Subcutaneous abdominal adipose tissue (tissue), 5 donors: Measurements from ENCODE around the gene NT5DC3.

Experiments
- H3K27ac ChIP-seq: one replicate; pipeline ENCODE4 v1.7.0; 2013; ENCODE audit warnings: low read depth, mild to moderate bottlenecking, inconsistent platforms, low read length, moderate library complexity
- H3K27me3 ChIP-seq, 5 donors: one replicate each; pipeline ENCODE4 v1.7.0; 2013; ENCODE audit warnings: low read length in 5 of 5, inconsistent platforms in 1 of 5; ENCODE audit not compliant: control insufficient read depth in 5 of 5, insufficient read depth in 4 of 5
- H3K36me3 ChIP-seq, 5 donors: one replicate each; pipeline ENCODE4 v1.7.0; 2013; ENCODE audit warnings: low read length in 5 of 5; ENCODE audit not compliant: control insufficient read depth in 5 of 5, insufficient read depth in 5 of 5
- H3K4me1 ChIP-seq, 5 donors: one replicate each; pipeline ENCODE4 v1.7.0; 2013; ENCODE audit warnings: low read length in 5 of 5, mild to moderate bottlenecking in 3 of 5, moderate library complexity in 1 of 5; ENCODE audit not compliant: control insufficient read depth in 5 of 5, insufficient read depth in 5 of 5
- H3K4me3 ChIP-seq, 5 donors: one replicate each; pipeline ENCODE4 v1.7.0; 2013; ENCODE audit warnings: low read length in 5 of 5, low read depth in 1 of 5
- H3K9ac ChIP-seq, 5 donors: one replicate each; pipeline ENCODE4 v1.7.0; 2013; ENCODE audit warnings: low read length in 5 of 5, mild to moderate bottlenecking in 4 of 5, moderate library complexity in 3 of 5
- H3K9me3 ChIP-seq, 5 donors: one replicate each; pipeline ENCODE4 v1.7.0; 2013; ENCODE audit warnings: low read length in 5 of 5; ENCODE audit not compliant: control insufficient read depth in 5 of 5
- donor health status: healthy.
- donor health status: healthy.
- donor health status: healthy.
- donor health status: healthy.
- donor health status: healthy.

The NT5DC3 gene

GRCh38 chr12:103855896-103856657, 15.0 kb upstream of the NT5DC3 start:
- H3K27ac ChIP-seq = no peak overlapping the region
- peaks cover 0 to 3% (median 0%) of the 10 kb centered on the region in 5 donors for H3K4me1 ChIP-seq
- H3K9me3 ChIP-seq = no peaks in the 10 kb centered on the region
- no peak overlapping the region for H3K9ac ChIP-seq
- H3K27me3 ChIP-seq = no peaks in the 10 kb centered on the region
- no peak overlapping the region for H3K4me3 ChIP-seq
- H3K36me3 ChIP-seq = no peaks in the 10 kb centered on the region

DNA sequence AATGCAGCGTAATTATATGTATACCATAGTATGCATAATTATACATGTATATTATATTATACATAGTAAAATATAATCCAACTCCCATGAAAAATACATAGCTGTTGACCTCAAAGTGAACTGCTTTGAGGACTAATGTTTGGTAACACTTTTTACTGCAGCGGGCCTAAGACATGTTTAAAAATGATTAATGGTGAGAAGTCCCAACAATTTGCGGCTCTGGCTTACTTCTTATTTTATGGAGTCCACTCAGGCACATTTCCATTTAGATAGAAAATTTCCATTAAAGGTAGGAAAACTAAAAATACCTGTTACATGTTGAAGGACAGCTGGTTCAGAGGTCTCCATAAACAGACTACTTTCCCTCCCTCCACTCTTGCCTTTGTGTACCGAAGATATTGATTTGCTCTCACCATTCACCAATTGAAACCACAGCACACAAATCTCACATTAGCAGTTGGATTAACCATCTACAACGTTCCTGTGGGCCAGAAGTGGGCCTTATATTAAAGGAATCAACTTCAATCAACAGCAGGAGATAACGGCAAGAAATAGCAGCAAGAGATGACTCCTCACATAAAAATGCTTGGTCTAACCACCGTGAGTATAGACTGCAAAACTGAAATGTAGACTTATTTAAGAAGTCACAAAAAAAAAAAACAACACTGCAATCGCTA, 14.1 kb upstream of the NT5DC3 start:
- H3K4me3 ChIP-seq = no peak overlapping the region
- H3K4me1 ChIP-seq = peaks cover 0 to 3% (median 0%) of the 10 kb centered on the region in 5 donors
- H3K9me3 ChIP-seq = no peaks in the 10 kb centered on the region
- no peaks in the 10 kb centered on the region for H3K36me3 ChIP-seq
- H3K9ac ChIP-seq = no peak overlapping the region
- no peak overlapping the region for H3K27ac ChIP-seq
- H3K27me3 ChIP-seq = no peaks in the 10 kb centered on the region

DNA sequence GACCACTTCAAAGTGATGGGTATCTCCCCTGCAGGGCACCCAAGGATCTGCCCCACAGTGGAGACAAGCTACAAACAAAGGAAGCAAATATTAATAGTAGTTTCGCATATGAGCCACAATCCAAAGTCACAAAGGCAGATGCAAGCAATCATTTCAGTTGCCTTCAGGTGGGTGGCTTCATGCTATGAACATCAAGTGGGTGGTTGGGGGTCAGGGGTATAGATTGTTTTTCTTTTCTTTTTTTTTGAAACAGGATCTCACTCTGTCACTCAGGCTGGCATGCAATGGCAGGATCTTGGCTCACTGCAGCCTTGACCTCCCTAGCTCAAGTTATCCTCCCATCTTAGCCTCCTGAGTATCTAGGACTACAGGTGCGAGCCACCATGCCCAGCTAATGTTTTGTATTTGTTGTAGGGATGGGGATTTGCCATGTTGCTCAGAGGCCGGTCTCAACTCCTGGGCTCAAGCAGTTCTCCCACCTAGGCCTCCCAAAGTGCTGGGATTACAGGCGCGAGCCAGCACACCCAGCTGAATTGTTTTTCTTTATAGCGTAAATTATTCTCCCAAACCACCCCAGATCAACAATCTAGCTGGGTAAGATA, 13.4 kb upstream of the NT5DC3 start:
- Histone ChIP-seq H3K4me1 (peaks cover 0 to 3% (median 0%) of the 10 kb centered on the region in 5 donors), H3K27me3 (no peaks in the 10 kb centered on the region), H3K27ac (no peak overlapping the region), H3K9me3 (no peaks in the 10 kb centered on the region), H3K4me3 (no peak overlapping the region), H3K9ac (no peak overlapping the region), H3K36me3 (no peaks in the 10 kb centered on the region)

DNA sequence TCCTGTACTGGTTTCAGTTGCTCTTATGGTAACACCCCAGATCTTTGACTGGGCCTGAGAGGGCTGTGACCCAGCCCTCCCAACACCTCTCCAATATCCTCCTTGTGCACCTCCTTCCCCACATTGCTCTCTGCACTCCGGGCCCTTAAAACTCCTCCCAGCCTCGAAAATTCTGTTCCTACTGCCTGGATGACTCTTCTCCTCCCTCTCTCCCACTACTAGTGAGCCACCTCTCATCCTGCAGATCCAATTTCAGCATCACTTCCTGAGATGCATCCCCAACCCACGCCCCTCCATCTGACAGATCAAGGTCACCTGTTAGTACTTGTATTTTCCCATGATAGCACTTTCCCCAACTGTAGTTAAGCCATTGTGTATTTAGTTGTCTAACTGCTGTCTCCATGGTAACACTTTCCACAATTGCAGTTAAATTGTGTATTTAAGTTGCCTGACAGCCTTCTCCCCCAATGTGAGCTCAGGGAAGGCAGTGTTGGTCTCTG, 11.5 kb upstream of the NT5DC3 start:
- Histone ChIP-seq H3K27me3 (no peaks in the 10 kb centered on the region), H3K4me3 (no peak overlapping the region), H3K4me1 (peaks cover 0 to under 1% (median 0%) of the 10 kb centered on the region in 5 donors), H3K9ac (no peak overlapping the region), H3K36me3 (no peaks in the 10 kb centered on the region), H3K9me3 (no peaks in the 10 kb centered on the region), H3K27ac (no peak overlapping the region)

DNA sequence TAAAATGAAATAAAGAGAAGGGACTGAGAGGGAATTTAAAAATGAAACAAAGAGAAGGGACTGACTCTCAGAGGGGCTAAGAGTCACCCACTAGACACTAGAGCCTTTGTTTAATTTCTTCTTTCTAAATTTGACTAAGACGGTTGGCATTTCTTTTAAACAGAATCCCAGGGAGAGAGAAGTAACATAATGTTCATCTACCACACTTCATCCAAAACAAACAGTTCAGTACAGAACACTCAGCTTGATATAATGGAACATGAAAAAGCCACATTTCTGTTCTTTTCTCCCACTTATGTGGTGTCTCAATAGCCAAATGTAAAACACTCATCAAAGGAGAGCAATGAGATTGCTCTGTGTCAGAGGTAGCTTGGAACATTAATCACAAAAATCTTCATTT, 10.1 kb upstream of the NT5DC3 start:
- Histone ChIP-seq H3K27ac (no peak overlapping the region), H3K4me1 (peaks cover 0 to 11% (median 2%) of the 10 kb centered on the region in 5 donors), H3K36me3 (no peaks in the 10 kb centered on the region), H3K27me3 (no peaks in the 10 kb centered on the region), H3K9ac (no peak overlapping the region), H3K4me3 (no peak overlapping the region), H3K9me3 (no peaks in the 10 kb centered on the region)

GRCh38 chr12:103850429-103850828, 9.4 kb upstream of the NT5DC3 start:
- Histone ChIP-seq H3K36me3 (no peaks in the 10 kb centered on the region), H3K9ac (no peak overlapping the region), H3K4me1 (peaks cover 0 to 11% (median 2%) of the 10 kb centered on the region in 5 donors), H3K27ac (no peak overlapping the region), H3K4me3 (no peak overlapping the region), H3K9me3 (no peaks in the 10 kb centered on the region), H3K27me3 (no peaks in the 10 kb centered on the region)

DNA sequence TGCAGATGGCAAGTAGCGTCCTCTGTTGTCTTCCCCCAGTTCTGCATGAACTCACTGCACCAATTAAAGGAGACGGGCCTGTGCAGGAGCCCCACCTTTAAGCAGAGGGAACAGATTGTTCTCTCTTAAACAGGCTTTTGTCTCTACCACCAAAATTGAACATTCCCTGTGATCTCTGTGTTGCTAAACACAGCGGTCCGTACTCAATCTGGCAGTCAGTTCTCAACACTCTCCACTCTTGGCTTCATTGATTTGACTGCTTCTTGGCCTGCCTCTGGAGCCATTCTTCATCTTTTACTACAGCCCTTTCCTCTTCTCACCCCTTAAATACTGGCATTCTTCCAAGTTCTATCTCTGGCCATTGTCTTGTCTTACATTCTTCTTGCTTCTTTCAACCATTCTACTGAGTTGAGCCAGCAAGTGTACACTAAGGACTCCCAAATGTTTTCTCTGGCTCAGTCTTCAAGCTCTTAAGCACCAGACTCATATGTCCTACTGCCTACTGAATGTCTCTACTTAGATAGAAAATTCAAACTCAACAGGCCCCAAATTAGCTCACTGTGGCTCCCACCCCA, 8.0 kb upstream of the NT5DC3 start:
- no peaks in the 10 kb centered on the region for H3K36me3 ChIP-seq
- no peaks in the 10 kb centered on the region for H3K27me3 ChIP-seq
- no peak overlapping the region for H3K9ac ChIP-seq
- no peaks in the 10 kb centered on the region for H3K9me3 ChIP-seq
- H3K27ac ChIP-seq = no peak overlapping the region
- H3K4me1 ChIP-seq = peaks cover 0 to 11% (median 2%) of the 10 kb centered on the region in 5 donors
- no peak overlapping the region for H3K4me3 ChIP-seq

DNA sequence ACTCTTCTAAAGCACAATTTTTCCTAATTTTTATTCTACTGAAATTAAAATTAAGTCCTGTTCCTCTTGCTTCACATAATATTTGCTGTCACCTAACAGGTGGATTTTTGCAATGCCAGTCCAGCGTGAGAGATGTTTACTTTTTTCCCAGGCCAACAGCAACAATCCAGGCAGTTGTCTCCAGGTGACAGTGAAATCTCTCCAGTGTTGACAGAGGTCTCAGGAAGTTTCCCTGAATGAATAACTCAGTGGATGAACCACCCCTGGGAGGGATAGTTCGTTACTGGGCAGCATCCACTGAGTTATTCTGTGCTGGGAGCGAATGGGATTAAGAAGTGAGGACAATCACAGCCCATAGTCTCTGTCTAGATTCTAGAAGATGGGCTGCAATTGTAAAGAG, 7.1 kb upstream of the NT5DC3 start:
- no peaks in the 10 kb centered on the region for H3K27me3 ChIP-seq
- no peaks in the 10 kb centered on the region for H3K9me3 ChIP-seq
- H3K4me1 ChIP-seq = peaks cover 0 to 11% (median 2%) of the 10 kb centered on the region in 5 donors
- H3K27ac ChIP-seq = no peak overlapping the region
- no peak overlapping the region for H3K4me3 ChIP-seq
- no peaks in the 10 kb centered on the region for H3K36me3 ChIP-seq
- no peak overlapping the region for H3K9ac ChIP-seq

DNA sequence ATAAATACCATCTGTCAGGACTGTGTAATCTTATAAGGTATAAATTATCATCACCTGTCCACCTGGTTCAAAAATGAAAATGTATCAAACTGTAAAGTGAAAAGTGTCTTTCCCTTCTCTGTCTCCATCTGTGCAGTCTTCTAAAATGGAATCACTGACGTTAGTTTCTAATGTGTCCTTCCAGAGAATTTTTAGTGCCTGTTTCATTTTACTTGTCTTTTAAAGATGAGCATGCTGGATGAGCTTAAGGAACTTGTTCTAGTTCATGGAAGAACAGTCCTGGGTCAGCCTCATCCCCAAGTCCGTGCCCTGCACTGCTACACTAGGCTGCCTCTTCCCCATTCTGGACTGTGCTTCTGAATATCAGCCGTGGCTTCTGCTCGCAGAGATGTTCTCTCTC, 5.4 kb upstream of the NT5DC3 start:
- Histone ChIP-seq H3K9me3 (no peaks in the 10 kb centered on the region), H3K27ac (no peak overlapping the region), H3K27me3 (no peaks in the 10 kb centered on the region), H3K9ac (no peak overlapping the region), H3K4me3 (no peak overlapping the region), H3K36me3 (no peaks in the 10 kb centered on the region), H3K4me1 (peaks cover 0 to 20% (median 11%) of the 10 kb centered on the region in 5 donors)

DNA sequence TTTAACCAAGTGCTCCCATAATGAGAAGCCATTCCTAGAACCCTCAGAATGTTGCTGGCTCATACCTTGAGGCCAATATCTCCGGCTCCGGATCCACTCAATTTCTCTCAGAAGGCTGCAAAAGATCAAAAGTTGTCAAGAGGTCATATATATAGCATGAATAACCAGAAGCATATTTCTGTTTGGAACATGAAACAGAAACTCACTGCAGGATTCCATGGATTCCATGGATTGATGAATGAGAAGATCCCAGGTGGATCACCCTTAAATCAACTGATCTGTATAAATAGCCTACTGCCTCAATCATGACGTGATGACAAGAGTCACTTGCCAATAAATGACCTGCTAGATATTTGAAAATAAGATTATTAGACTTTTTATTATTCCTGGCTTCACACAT, 3.3 kb upstream of the NT5DC3 start:
- H3K27ac ChIP-seq = no peak overlapping the region
- H3K4me1 ChIP-seq = peaks cover 0 to 34% (median 25%) of the 10 kb centered on the region in 5 donors
- no peak overlapping the region for H3K9ac ChIP-seq

More for the DNA sequence above, 3.3 kb upstream of the NT5DC3 start:
- no peak overlapping the region for H3K4me3 ChIP-seq
- H3K9me3 ChIP-seq = no peaks in the 10 kb centered on the region
- no peaks in the 10 kb centered on the region for H3K27me3 ChIP-seq
- no peaks in the 10 kb centered on the region for H3K36me3 ChIP-seq
